ENCODE measurements around the gene GYG1. TPM values are rescaled to one million over a fixed set of nuclear protein-coding genes. Genes with fewer than 3 reads are reported as not detected.

The GYG1 gene
- total RNA-seq, 1 experiment from 2014 or later = 28.0 TPM

DNA sequence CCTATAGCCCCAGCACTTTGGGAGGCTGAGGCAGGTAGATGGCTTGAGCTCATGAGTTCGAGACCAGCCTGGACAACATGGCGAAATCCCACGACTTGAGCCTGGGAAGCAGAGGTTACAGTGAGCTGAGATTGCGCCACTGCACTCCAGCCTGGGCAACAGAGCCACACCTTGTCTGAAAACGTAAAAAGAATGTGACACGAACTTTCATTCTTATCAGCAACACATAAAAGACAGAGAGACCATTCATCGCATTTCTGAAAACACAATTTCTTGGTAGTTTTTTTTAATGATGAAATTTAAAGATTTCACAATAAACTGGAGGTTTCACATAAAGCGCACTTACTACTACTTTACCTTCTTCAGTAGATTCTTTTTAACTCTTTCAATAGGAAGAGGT, 76.5 kb downstream of the GYG1 start:
- Mint-ChIP-seq H3K9me3 (ENCODE audit: unreplicated experiment) (no peaks in the 10 kb centered on the region), H3K27ac (ENCODE audit: unreplicated experiment) (peak overlapping the region; percentile 48), H3K36me3 (ENCODE audit: insufficient read depth, unreplicated experiment) (peaks cover 44% of the 10 kb centered on the region), H3K4me1 (ENCODE audit: low read depth, unreplicated experiment) (no peaks in the 10 kb centered on the region), H3K4me3 (ENCODE audit: unreplicated experiment) (no peak overlapping the region), H3K27me3 (ENCODE audit: insufficient read depth, unreplicated experiment) (no peaks in the 10 kb centered on the region)
- ChIA-PET CTCF (interaction anchor here (1.0 kb wide), 1 partner anchor 112 kb away, joined by 6 read pairs; no protein-coding TSS in a partner anchor), POLR2A (no interaction called here)
- H3K36me3 ChIP-seq (ENCODE audit: control insufficient read depth, insufficient read depth, low read length) = no peaks in the 10 kb centered on the region
- H3K4me1 ChIP-seq = no peaks in the 10 kb centered on the region; the same call in 1 of the 2 replicates
- TF ChIP-seq, protein P1, sequence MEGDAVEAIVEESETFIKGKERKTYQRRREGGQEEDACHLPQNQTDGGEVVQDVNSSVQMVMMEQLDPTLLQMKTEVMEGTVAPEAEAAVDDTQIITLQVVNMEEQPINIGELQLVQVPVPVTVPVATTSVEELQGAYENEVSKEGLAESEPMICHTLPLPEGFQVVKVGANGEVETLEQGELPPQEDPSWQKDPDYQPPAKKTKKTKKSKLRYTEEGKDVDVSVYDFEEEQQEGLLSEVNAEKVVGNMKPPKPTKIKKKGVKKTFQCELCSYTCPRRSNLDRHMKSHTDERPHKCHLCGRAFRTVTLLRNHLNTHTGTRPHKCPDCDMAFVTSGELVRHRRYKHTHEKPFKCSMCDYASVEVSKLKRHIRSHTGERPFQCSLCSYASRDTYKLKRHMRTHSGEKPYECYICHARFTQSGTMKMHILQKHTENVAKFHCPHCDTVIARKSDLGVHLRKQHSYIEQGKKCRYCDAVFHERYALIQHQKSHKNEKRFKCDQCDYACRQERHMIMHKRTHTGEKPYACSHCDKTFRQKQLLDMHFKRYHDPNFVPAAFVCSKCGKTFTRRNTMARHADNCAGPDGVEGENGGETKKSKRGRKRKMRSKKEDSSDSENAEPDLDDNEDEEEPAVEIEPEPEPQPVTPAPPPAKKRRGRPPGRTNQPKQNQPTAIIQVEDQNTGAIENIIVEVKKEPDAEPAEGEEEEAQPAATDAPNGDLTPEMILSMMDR (IDR thresholded peaks at IDR 0.05; ENCODE audit: insufficient read depth in 1 of 2, low read depth in 1 of 2, low read length in 1 of 2, severe bottlenecking in 1 of 2, unreplicated experiment in 1 of 2) = no peak
- H3K27me3 ChIP-seq (replicated peaks; ENCODE audit: control insufficient read depth, insufficient read depth, low read length) = no peaks in the 10 kb centered on the region
- BruUV-seq (replicated peaks) = no TSS peak
- intact Hi-C loops (cut with micrococcal nuclease; ENCODE audit: unreplicated experiment) = no loop called here
- no peak overlapping the region for H3K4me3 ChIP-seq (ENCODE audit: low read depth, low read length)
- peak; percentile 46 to 52 for DNase-seq
- H3K9me3 ChIP-seq = no peaks in the 10 kb centered on the region

Other genes starting within 250 kb of the GYG1 start
- gene CPB1, start 163.7 kb upstream of the GYG1 start, total RNA-seq (2022) = not detected in 2 replicates
- not detected in 2 replicates for gene CPA3, start 126.2 kb upstream of the GYG1 start, total RNA-seq (2022)
- gene HLTF, start 95.0 kb downstream of the GYG1 start, total RNA-seq (2022) = 50.2 and 53.0 TPM in 2 replicates
- gene HPS3, start 138.1 kb downstream of the GYG1 start, total RNA-seq (2022) = 19.4 and 20.9 TPM in 2 replicates
- gene CP, start 230.3 kb downstream of the GYG1 start, total RNA-seq (2022) = 5.0 and 6.8 TPM in 2 replicates

Data from Caco-2 (cell line).